HepG2 (cell line): Measurements from ENCODE around the gene MAN2B2. TPM values are rescaled to one million over a fixed set of nuclear protein-coding genes. Genes with fewer than 3 reads are reported as not detected.

ENCODE experiments used
- KLF15 ChIP-seq: sonication (generic); formaldehyde crosslinking; IDR thresholded peaks from 2 replicates; pipeline ENCODE4 v1.8.1; 2023; ENCODE audit warnings: borderline replicate concordance, mild to moderate bottlenecking, inconsistent platforms, missing genetic modification reagents, mixed read lengths
- MEIS2 ChIP-seq: sonication (generic); formaldehyde crosslinking; IDR thresholded peaks from 2 replicates; pipeline ENCODE4 v1.9.0; 2021; ENCODE audit warnings: mild to moderate bottlenecking, missing genetic modification reagents
- PHB2 ChIP-seq: fragments of 450-650 bp; IDR thresholded peaks from 2 replicates; pipeline ENCODE4 v1.6.1; 2018; ENCODE audit not compliant: partially characterized antibody
- THAP11 ChIP-seq: IDR thresholded peaks from 2 replicates; pipeline ENCODE4 v1.6.1; 2016; ENCODE audit warnings: missing biosample characterization, missing genetic modification reagents
- ZIK1 ChIP-seq: sonication (generic); formaldehyde crosslinking; IDR thresholded peaks from 2 replicates; pipeline ENCODE4 v1.5.0; 2020; ENCODE audit warnings: mild to moderate bottlenecking, low read depth, missing genetic modification reagents, borderline replicate concordance
- ZNF589 ChIP-seq: sonication (generic); formaldehyde crosslinking; conservative IDR thresholded peaks from 2 replicates; pipeline ENCODE4 v1.8.0; 2022; ENCODE audit warnings: mild to moderate bottlenecking, moderate library complexity, missing genetic modification reagents
- ZNF772 ChIP-seq: sonication (generic); formaldehyde crosslinking; IDR thresholded peaks from 2 replicates; pipeline ENCODE4 v1.5.0; 2020; ENCODE audit warnings: mild to moderate bottlenecking, missing genetic modification reagents
- polyA plus RNA-seq, 8 experiments: library from polyadenylated mRNA; depleted of rRNA in 3 of 8; stranded (reverse) in 7 of 8; unstranded in 1 of 8; fragments of >200 nt; fragmentation: Illumina TruSeq in 4 of 8; extraction: Trizol in 4 of 8; gene quantifications; 2 replicates each; pipeline versions ENCODE4 v1.2.1 to v1.2.3, GENCODE V29; 2011 to 2016; ENCODE audit warnings: low read depth in 4 of 8, missing spikeins in 1 of 8, mixed read lengths in 1 of 8; ENCODE audit not compliant: insufficient read depth in 1 of 8
- total RNA-seq, 5 experiments: library from RNA; depleted of rRNA; stranded (reverse); fragments of >200 nt; fragmentation: Illumina TruSeq; extraction: Trizol; gene quantifications; 2 replicates each; pipeline ENCODE4 v1.2.3, GENCODE V29; 2016; ENCODE audit warnings: low read depth in 1 of 5
- TF ChIP-seq, protein P1 (sequence below): sonication (generic); formaldehyde crosslinking; IDR thresholded peaks from 2 replicates; pipeline ENCODE4 v1.4.0; 2020; ENCODE audit warnings: missing genetic modification reagents
- TF ChIP-seq, protein P2 (sequence below): sonication (generic); formaldehyde crosslinking; IDR thresholded peaks from 2 replicates; pipeline ENCODE4 v1.8.0; 2022; ENCODE audit warnings: mild to moderate bottlenecking, missing genetic modification reagents
- TF ChIP-seq, protein P3 (sequence below): sonication (generic); formaldehyde crosslinking; IDR thresholded peaks from 2 replicates; pipeline ENCODE4 v1.4.0; 2020; ENCODE audit warnings: missing genetic modification reagents; ENCODE audit errors: not compliant biosample characterization

The MAN2B2 gene
- total and polyA plus RNA-seq, 2 of the 13 experiments (the other 11 are each of a cell fraction or from before 2014, with no cell fraction given), result 4.8 to 5.4 TPM

DNA sequence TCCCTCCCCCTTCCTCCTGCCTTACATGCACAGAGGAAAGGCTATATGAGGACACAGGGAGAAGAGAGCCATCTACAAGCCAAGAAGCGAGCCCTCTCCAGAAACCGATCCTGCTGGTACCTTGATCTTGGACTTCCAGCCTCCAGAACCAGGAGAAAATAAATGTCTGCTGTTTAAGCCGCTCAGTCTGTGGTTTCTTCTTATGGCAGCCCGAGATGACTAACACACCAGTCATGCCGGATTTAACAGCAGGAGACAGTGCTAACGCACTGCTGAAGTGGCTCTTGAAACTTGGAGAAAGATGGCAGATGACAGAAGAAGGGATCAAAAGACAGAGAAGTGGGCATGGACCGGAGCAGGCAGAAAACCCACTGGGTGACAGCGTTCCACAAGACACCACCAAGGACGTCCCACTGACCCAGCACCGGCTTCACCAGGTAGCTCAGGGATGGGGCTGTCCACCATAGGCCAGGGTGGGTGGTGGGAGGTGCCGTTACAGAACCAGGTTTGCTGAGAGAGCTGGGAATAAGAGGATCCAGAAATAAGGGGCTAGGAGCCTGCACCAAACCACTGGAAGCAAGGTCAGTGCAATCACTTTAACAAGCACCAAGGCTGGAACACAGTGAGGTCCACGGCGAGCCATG is 6.2 kb upstream of the MAN2B2 start (continued):
- TF ChIP-seq, protein P1, sequence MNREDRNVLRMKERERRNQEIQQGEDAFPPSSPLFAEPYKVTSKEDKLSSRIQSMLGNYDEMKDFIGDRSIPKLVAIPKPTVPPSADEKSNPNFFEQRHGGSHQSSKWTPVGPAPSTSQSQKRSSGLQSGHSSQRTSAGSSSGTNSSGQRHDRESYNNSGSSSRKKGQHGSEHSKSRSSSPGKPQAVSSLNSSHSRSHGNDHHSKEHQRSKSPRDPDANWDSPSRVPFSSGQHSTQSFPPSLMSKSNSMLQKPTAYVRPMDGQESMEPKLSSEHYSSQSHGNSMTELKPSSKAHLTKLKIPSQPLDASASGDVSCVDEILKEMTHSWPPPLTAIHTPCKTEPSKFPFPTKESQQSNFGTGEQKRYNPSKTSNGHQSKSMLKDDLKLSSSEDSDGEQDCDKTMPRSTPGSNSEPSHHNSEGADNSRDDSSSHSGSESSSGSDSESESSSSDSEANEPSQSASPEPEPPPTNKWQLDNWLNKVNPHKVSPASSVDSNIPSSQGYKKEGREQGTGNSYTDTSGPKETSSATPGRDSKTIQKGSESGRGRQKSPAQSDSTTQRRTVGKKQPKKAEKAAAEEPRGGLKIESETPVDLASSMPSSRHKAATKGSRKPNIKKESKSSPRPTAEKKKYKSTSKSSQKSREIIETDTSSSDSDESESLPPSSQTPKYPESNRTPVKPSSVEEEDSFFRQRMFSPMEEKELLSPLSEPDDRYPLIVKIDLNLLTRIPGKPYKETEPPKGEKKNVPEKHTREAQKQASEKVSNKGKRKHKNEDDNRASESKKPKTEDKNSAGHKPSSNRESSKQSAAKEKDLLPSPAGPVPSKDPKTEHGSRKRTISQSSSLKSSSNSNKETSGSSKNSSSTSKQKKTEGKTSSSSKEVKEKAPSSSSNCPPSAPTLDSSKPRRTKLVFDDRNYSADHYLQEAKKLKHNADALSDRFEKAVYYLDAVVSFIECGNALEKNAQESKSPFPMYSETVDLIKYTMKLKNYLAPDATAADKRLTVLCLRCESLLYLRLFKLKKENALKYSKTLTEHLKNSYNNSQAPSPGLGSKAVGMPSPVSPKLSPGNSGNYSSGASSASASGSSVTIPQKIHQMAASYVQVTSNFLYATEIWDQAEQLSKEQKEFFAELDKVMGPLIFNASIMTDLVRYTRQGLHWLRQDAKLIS (CRISPR knock-in tag), result no peak
- TF ChIP-seq MEIS2 (CRISPR knock-in tag) (no peak), PHB2 (no peak), ZNF589 (no peak), ZNF772 (CRISPR knock-in tag) (no peak), ZIK1 (CRISPR knock-in tag) (no peak), KLF15 (CRISPR knock-in tag) (no peak), THAP11 (CRISPR knock-in tag) (no peak)
- TF ChIP-seq, protein P2, sequence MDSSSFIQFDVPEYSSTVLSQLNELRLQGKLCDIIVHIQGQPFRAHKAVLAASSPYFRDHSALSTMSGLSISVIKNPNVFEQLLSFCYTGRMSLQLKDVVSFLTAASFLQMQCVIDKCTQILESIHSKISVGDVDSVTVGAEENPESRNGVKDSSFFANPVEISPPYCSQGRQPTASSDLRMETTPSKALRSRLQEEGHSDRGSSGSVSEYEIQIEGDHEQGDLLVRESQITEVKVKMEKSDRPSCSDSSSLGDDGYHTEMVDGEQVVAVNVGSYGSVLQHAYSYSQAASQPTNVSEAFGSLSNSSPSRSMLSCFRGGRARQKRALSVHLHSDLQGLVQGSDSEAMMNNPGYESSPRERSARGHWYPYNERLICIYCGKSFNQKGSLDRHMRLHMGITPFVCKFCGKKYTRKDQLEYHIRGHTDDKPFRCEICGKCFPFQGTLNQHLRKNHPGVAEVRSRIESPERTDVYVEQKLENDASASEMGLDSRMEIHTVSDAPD, result no peak
- TF ChIP-seq, protein P3, sequence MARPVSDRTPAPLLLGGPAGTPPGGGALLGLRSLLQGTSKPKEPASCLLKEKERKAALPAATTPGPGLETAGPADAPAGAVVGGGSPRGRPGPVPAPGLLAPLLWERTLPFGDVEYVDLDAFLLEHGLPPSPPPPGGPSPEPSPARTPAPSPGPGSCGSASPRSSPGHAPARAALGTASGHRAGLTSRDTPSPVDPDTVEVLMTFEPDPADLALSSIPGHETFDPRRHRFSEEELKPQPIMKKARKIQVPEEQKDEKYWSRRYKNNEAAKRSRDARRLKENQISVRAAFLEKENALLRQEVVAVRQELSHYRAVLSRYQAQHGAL (CRISPR knock-in tag), result no peak
